HG03039 (cell line): ENCODE results near the gene DGCR8.
A peak's percentile ranks its signal among the peaks of the same experiment; 100 is the strongest.

Experiments
- ATAC-seq: cut with Tn5 transposase; IDR thresholded peaks from one replicate; pipeline ENCODE4 v1.9.1; 2021; ENCODE audit warnings: mild to moderate bottlenecking, moderate library complexity; ENCODE audit not compliant: unreplicated experiment

Gene DGCR8

DNA sequence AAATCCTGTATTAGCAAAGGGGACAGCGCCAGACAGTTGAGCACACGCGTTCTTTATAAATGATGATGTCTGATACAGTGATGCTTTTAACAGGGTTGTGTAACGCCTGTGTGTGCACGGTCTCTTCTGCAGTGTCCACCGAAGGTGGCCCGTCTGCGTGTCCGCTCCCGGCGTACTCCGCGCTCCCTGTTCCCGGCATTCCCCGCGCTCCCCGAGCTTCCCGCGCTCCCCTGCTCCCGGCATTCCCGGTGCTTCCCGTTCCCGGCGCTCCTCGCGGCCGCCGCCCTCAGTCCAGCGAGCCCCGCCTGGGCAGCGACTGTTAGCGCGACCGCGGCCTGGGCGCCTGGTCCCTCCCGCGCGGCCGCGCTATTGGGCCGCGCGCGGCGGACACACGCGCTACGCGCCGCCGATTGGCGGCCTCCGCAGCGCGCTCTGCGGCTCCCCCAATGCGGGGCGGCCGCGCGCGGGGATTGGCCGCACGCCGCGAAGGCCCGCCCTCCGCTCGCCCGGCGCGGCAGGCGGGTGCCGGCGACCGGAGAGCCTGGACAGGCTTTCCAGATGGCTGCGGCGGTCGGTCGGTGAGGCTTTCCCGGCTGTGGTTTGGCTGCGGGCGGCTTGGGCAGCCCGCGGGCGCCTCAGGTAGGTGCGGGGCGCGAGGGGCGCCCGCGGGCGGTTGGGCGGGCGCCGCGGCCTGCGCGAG, at the start of gene DGCR8:
Gene DGCR8 (plus strand): TSS at position 497 of the 700 bp plus-strand sequence. CDS start 5,723 bp downstream, outside the sequence.
- ATAC-seq: peak; percentile 80

DNA sequence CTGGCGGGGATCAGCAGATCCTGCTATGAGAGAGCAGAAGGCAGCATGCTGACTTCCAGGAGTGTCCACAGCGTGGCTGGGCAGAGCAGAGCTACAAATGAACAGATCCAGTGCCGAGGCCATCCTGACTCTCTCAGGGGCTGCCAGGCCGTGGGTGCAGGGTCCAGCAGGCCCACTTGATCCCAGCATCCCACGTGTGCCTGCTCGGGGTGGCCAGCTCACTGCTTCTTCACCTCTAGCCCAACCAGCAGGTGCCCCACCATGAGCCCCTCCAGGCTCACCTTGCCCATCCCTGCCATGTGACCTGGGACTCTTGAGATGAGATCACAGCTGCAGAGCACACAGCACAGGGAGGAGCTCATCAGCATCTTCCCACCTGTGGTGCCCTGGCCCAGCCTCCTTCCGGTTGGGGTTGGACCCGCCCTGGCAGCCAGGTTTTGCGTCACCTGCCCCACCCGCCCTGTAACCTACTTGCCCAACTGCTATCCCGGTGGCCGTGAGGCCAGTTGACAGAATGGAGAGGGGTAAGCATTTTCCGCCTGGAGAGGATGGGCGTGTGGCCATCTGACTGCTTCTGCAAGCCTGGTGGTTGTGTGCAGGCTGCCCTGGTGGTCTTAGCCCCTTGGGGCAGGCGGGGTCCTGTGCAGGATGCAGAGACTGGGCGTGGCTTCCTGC, 48.2 kb upstream of the DGCR8 start:
- no peak for ATAC-seq

DNA sequence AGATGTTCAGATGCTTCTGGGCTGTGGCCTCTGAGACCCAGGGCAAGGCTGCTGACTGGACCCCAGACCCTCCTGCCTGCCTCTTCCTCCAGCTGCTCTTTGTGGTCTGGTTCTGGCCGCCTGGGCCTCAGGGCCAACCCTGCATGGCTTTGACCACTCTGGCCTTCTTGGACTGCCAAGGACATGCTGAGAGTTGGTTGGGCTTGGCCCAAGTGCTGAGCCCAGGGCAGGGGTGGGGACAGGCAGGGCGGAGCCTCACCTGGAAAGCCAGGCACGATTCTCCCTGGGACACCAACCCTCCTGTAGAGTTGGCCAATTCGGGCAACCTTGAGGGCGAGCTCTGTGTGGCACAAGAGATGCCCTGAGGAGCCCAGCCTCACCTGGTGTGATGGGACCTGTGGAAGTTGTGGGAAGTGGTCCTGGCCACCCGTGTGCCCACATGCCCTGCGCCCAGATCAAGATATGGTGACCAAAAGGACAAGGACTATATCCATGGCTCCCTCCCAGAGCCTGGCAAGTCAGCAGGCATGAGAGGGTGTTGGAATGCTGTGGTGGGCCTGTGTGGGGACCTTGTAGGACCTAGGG, 47.5 kb upstream of the DGCR8 start:
- ATAC-seq: no peak

DNA sequence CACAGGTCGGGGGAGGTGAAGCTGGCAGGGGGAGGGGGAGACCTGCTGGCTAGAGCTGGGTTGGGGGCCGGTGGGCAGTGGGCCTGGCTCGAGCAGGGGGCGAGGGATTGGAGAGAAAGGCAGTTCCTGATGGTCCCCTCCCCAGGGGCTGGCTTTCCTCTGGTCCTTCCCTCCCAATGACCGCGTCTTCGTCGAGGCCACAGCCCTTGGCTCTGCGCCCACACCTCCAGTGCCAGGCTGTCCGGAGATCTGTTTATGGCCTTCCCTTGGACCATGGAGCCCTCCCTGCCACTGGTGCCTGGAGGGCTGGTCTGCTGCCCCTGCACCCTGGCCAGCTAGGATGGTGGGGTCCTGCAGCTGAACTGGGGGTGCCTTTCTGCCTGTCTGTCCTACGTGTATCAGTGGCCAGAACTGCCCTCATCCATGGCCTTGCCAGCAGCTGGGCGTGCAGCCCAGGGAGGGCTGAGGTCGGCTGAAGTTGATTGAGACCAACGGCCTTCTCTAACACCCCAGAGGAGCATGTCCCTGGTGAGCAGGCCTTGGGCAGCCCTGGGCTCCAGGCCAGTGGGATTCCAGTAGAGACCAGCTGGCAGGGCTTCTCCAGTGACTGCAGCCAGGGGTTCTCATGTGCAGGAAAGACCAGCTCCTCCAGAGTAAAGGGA, 46.9 kb upstream of the DGCR8 start:
- ATAC-seq: no peak

DNA sequence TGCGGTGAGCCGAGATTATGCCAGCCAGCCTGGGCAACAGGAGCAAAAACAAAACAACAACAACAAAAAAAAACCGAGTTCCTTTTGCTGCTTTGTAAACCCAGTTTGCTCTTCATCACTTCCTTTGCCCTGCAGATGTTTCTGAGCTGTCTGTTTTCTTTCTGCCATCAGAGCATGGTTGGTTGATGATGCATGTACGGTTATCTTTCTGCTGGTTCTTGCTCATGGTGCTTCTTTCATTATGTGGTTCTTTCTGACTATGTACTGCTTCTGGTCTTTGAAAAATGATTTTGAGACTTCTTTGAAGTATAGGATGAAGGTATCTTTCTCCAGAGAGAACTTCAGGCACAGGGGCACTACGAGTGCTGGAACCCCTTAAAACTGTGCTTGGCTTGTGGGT, 45.9 kb upstream of the DGCR8 start:
- ATAC-seq: no peak

DNA sequence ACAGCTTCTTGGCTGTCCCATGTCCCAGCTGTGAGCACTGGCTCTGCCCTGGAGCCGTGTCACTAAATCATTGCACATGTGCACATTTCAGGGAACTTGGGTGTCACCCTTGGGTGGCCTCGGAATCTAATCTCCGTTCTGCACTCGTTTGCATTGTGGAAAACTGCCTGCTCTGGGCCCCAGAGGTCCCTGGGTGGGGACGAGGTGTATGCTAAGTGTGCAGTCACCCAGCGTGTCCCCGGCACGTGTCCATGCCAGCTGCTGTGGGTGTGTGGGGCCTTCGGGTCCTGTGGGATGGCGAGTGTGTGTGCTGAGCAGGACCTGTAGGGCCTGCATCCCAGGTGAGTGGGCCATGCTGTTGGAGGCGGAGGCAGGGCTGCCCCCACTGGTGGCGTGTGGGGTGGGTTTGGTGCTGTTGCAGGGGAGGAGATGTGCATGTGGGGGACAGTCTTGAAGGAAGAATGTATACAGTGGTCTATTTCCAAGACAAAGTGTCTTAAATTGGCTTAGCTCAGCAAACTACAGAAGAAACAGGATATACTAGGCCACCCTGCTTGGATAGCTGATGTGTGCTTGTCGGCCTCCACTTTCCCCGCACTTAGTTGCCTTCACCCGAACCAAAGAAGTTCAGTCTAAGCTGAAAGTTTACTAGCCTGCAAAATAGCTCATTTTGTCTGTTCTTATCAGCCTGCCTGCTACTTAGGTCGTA, 44.5 kb upstream of the DGCR8 start:
- ATAC-seq: no peak

DNA sequence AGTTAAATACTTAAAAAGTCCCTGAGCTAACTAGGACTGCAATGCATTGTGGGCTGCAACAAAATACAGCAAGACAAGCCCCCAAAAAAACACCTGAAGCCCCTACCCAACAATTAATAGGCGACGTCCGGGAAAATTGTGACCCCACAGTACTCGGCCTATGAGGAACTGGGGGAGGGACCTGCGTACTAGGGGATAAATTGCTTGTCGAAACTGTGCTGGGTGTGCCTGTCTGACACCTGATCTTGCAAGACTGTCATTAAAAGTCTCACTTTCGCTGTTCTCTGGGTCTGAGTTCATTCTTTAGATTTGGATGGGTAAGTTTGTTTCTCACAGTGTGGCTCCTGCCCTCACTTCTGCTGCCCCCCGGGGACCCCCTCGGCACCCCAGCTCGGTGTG, 44.0 kb upstream of the DGCR8 start:
- ATAC-seq: no peak

DNA sequence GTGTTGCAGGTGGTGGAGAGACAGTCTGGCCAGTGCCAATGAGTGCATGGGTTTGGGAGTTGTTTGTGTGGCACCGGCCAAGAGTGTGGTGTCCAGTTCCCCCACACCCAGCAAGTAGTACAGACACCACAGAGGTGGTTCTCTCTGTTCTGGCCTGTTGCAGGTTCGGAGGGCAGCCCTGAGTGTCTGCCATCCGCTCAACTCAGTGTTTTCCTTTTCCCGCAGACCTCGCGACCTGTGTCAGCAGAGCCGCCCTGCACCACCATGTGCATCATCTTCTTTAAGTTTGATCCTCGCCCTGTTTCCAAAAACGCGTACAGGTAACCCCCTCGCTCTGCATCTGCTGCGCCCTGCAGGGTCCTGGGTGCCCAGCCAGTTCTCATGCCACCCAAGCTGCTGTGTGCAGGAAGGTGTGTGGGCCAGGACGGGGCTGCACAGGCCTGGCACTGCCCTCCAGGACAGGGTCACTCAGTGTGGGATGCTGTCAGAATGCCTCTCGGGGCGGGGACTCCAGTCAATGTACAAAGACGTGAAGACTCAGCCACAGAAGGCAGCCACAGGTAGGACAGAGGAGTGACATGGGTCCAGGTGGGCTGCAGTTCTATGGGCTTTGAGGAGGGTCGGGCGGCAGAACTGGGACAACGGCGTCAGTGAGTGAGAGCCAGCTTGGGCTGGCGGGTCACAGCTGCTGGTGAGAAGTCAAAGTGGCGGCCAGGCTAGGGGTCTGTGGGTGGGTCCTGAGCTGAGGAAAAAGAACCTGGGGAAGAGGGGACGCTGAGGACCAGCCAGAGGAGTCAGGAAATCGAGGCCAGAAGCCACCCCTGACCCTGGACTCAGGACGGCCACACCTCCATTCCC, 43.3 kb upstream of the DGCR8 start:
- ATAC-seq: no peak

DNA sequence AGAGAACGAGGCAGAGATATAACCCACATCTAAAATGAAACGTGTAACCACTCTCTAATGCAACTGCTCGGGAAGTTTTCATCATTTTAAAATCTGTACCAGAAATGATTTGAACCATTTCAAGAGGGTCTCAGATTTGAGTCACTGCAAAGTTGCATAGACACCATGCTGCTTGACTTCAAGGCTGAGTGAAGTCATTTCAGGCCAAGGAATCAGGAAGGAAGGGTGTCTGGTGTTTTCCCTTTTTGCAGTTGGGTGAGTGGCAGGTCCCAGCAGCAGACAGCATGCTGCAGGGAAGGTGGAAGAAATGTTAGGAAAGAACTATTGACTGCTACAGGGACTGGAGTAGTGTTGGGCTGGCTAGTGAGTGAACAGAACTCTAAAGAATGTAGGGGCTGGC, 42.6 kb upstream of the DGCR8 start:
- no peak for ATAC-seq

DNA sequence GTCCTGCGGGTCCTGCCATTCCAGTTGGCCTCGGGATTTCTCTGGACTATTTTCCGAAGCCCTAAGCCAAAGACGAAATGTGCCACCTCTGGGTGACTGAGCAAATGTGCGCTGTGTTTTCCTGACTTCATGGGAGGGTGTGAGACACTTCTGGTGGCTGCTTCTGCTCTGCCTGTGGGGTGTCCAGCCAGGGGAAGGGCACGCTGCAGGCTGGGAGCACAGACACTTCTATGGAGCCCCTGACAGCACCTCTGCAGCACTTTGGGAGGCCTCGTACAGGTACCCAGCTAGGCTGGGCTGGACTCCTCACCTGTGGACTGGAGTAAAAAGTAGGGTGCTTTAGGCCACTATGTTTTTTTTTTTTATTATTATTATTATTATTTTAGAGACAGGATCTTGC, 41.5 kb upstream of the DGCR8 start:
- no peak for ATAC-seq

DNA sequence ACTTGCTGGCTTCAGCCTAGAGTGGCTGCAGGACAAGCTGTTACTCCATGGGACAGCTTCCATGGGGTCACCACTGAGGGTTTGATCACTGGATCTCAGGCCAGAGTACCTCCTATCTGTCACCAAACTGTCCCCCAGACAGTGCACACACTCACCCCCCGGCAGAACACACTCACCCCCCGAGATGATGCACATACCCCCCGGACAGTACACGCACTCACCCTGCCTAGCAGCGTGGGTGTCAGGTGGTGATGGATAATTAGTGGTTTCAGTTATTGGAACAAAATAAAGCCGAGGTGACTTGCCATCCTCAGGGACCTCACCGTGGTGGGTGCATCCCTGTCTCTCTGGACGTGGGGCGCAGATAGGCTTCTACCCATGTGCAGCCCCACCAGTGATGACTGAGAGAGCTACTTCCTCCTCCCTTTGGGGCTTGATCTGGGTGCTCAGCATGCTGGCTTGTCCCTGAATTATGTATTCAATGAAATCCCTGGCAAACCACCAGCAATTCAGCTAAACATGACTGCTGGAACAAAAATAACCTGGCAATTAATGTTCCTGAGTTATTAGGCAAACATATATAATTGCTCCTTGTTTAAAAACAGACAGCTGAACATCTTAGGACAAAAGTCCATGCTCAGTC, 40.2 kb upstream of the DGCR8 start:
- ATAC-seq: no peak

DNA sequence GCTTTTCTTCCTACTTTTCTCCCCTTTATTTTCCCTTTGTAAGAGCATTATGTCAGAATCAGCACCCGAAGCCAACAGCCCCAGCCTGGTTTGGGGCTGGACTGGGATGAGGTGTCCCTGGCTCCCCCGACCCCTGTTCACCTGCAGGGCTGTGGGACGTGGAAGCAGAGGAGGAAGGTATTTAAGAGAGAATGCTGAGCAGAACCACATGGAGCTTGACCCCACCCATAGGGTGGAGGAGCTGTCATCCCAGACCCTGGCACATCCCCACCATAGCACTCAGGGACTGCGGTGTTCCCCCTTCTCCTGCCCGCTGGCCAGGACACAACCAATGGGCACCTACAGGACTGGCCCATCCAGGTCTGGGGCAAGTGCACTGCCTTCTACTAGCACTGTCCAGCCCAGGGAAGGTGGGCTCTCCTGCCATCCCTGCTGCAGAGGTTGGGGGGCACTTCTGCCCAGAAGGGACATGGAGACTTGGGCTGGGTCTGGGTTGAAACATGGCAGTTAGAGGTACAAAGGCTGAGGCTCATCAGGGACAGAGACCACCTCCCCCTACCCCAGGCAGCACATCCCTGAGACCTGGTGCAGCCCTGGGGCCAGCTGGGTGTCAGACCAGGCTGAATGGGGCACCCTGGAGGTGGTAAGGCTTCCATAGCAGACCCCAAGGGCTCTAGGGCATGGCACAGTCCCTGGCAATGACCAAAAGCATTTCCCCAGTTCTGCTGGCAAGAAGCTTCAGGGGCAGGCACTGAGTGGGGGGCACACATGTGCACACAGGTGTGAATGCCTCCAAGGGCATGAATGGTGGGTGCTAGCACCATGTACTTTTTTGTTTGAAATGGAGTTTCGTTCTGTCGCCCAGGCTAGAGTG, 39.5 kb upstream of the DGCR8 start:
- ATAC-seq: no peak

DNA sequence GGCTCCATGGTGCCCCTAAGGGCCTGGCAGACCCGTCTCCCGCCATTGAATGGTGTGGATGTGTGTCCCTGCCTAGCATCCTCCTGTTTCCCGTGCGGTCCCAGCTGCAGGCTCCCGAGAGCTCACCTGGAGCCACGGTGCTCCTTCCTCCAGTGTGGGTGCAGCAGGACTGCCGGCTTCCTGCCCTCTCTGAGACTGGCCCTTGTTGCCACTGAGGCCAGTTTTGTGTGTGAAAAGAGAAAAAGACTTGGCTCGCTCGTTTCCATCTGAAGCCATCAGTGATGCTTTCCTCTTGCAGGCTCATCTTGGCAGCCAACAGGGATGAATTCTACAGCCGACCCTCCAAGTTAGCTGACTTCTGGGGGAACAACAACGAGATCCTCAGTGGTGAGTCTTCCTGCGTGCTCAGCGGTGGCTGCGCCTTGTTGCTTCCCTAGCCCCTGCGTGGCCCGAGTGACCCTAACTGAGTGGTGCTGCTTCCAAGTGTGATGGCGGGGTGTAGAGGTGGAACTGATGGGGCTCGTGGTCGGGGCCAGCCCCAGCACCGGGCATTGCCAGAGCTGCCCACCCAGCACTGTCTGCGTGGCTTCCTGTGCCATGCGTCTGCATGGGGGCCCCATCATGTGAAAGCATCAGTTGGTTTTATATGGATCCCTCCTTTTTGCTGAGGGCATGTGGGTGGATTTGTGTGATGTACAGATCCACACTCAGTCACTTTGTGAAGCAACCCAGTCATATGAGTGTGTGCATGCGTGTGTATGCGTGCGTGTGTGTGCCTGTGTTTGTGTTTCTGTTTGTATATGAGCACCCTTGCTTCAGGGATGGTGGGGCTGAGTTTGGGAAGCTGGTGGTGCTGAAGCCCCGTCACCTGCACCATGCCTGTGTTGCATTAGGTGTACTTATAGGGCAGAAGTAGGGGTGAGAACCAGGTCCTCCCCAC, 36.7 kb upstream of the DGCR8 start:
- ATAC-seq: no peak

DNA sequence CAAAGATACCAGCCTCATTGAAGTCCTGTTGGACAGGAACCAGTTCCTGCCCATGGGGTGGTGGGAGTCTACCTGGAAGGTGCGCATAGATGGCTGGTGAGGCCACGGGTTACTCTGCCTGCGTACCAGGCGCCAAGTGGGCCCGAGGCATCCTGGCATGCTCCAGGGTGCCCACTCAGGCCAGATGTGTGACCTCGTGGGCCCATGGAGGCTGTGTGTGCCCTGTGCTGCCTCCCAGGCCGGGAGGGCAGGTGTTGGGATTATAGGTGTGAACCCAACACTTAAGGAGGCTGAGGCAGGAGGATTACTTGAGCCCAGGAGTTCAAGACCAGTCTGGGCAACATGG, 36.1 kb upstream of the DGCR8 start:
- ATAC-seq: no peak

DNA sequence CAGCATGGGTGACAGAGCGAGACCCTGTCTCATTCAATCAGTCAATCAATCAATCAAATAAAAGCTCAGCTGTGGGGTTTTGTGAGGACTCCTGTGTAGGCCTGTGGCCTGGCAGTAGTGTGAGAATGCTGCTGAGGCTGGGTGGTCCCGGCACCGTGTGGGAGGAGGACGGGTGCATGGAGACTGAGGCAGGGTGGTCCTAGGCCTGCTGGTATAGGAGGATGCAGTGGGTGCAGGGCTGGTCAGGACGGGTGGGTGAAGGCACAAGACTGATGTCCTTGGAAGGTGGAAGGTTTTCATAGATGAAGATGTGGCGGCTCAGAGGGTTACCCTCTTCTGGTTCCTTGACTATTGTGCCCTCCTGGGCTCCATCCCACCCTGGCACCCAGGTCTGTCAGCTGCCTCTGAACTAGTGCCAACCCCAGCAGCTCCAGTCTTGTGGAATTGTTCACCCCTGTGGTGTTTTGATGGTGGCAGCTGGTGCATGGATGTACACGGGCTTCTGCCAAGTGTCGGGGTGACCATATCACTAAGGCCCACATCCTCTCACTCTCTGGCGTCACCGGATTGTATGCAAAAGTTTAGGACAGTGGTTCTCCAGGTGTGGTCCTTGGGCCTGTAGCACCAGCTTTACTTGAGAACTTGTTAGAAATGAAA, 35.4 kb upstream of the DGCR8 start:
- no peak for ATAC-seq

DNA sequence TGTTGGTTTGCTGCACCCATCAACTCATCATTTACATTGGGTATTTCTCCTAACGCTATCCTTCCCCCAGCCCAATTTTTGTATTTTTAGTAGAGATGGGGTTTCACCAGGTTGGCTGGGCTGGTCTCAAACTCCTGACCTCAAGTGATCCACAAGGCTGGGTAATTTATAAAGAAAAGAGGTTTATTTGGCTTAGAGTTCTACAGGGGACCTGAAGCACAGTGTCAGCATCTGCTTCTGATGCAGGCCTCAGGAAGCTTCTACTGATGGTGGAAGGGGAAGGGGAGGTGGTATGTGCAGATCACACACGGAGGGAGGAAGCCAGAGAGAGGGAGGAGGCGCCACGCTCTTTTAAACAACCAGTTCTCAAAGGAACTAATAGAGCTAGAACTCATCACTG, 33.3 kb upstream of the DGCR8 start:
- no peak for ATAC-seq

DNA sequence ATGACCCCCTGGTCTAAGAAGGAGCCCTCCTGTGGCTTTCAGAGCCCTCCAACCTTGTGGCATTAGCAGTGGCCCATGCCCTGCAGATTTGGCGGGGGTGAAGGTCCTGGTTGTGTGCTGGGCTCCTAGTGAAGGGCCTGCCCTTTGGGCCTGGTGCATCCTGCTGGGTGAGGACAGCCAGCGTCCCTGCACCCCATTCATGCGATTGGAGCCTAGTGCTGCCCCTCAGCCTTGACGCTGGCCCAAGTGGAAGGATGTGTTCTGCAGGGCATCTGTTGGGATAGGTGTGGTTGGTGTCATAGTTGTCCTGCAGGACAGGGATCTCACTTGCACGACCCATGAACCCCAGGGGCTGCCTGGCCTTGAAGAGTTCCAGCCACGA, 28.1 kb upstream of the DGCR8 start:
- no peak for ATAC-seq
